GM23338 (cell line): ENCODE measurements around the gene KRT83. TPM values are rescaled to one million over a fixed set of nuclear protein-coding genes. Genes with fewer than 3 reads are reported as not detected.

ENCODE experiments used
- ATAC-seq: fragments of 200-7000 bp; cut with Tn5 transposase; 3 replicates; pipeline ENCODE4 v1.9.1; 2020
- DNase-seq: peaks from one replicate; pipeline ENCODE4 v3.0.0-alpha.2; 2015; ENCODE audit warnings: low spot score
- H2AFZ ChIP-seq: fragments of 200-600 bp; sonication (generic); 2 replicates; pipeline ENCODE4 v1.8.0; 2016; ENCODE audit warnings: antibody characterized with exemption, mild to moderate bottlenecking, moderate library complexity
- H3F3A ChIP-seq: fragments of 200-600 bp; sonication (generic); replicated peaks from 2 replicates; pipeline ENCODE4 v1.8.0; 2017; ENCODE audit warnings: antibody characterized with exemption, mixed run types, low read depth
- H3K27ac ChIP-seq: fragments of 200-600 bp; sonication (generic); 2 replicates; pipeline ENCODE4 v1.6.1; 2016; ENCODE audit warnings: low read depth
- H3K27me3 ChIP-seq: fragments of 200-600 bp; sonication (generic); 2 replicates; pipeline ENCODE4 v1.8.0; 2016; ENCODE audit warnings: mild to moderate bottlenecking, mixed run types, moderate library complexity; ENCODE audit not compliant: insufficient read depth
- H3K36me3 ChIP-seq: fragments of 200-600 bp; sonication (generic); 2 replicates; pipeline ENCODE4 v1.8.0; 2016; ENCODE audit warnings: mild to moderate bottlenecking; ENCODE audit not compliant: insufficient read depth
- H3K4me1 ChIP-seq: fragments of 200-600 bp; sonication (generic); 2 replicates; pipeline ENCODE4 v1.8.0; 2016; ENCODE audit warnings: mild to moderate bottlenecking, moderate library complexity; ENCODE audit not compliant: insufficient read depth
- H3K4me2 ChIP-seq: fragments of 200-600 bp; sonication (generic); 2 replicates; pipeline ENCODE4 v1.7.1; 2017; ENCODE audit warnings: mixed run types
- H3K4me3 ChIP-seq: fragments of 200-600 bp; sonication (generic); 2 replicates; pipeline ENCODE4 v1.6.1; 2016; ENCODE audit warnings: mixed run types
- H3K79me2 ChIP-seq: fragments of 200-600 bp; sonication (generic); replicated peaks from 2 replicates; pipeline ENCODE4 v1.8.0; 2017; ENCODE audit warnings: mild to moderate bottlenecking; ENCODE audit not compliant: insufficient read depth
- H3K9me2 ChIP-seq: fragments of 200-600 bp; sonication (generic); 2 replicates; pipeline ENCODE4 v1.8.0; 2017; ENCODE audit not compliant: insufficient read depth
- H4K20me1 ChIP-seq: fragments of 200-600 bp; sonication (generic); replicated peaks from 2 replicates; pipeline ENCODE4 v1.8.0; 2017; ENCODE audit warnings: mild to moderate bottlenecking; ENCODE audit not compliant: insufficient read depth
- H3K27ac Mint-ChIP-seq: 2 replicates; pipeline ENCODE4 v1.8.0; 2020; ENCODE audit warnings: inconsistent platforms, mild to moderate bottlenecking, moderate library complexity, mixed read lengths
- H3K27me3 Mint-ChIP-seq: 3 replicates; pipeline ENCODE4 v1.8.0; 2022; ENCODE audit warnings: low read depth, mild to moderate bottlenecking, moderate library complexity, mixed read lengths, inconsistent platforms; ENCODE audit not compliant: insufficient read depth, poor library complexity
- H3K36me3 Mint-ChIP-seq: 3 replicates; pipeline ENCODE4 v1.8.0; 2021; ENCODE audit warnings: low read depth, mild to moderate bottlenecking, inconsistent platforms, moderate library complexity, mixed read lengths
- H3K4me1 Mint-ChIP-seq: 3 replicates; pipeline ENCODE4 v1.8.0; 2020; ENCODE audit warnings: mild to moderate bottlenecking, inconsistent platforms, mixed read lengths
- H3K4me3 Mint-ChIP-seq: 3 replicates; pipeline ENCODE4 v1.8.0; 2021; ENCODE audit warnings: moderate library complexity, mild to moderate bottlenecking, inconsistent platforms, mixed read lengths
- H3K9me3 Mint-ChIP-seq: 3 replicates; pipeline ENCODE4 v1.8.0; 2020; ENCODE audit warnings: moderate library complexity, mild to moderate bottlenecking, inconsistent platforms, mixed read lengths
- CREB1 ChIP-seq: fragments of 250-450 bp; sonication (Bioruptor Pico); IDR thresholded peaks from 2 replicates; pipeline ENCODE4 v1.5.0; 2020; ENCODE audit warnings: low read depth, mild to moderate bottlenecking, moderate library complexity
- CTCF ChIP-seq, 2 experiments: fragments of 200-600 bp in 1 of 2; sonication (generic) in 1 of 2; conservative IDR thresholded peaks; 2 replicates each; pipeline versions ENCODE4 v1.5.1 to v1.6.1; 2016 to 2017; ENCODE audit warnings: antibody characterized with exemption in 2 of 2, low read depth in 2 of 2, mild to moderate bottlenecking in 2 of 2, moderate library complexity in 1 of 2
- ETS1 ChIP-seq: IDR thresholded peaks from 2 replicates; pipeline ENCODE4 v1.6.1; 2016; ENCODE audit warnings: antibody characterized with exemption
- EZH2 ChIP-seq: fragments of 200-600 bp; sonication (generic); IDR thresholded peaks from one replicate; pipeline ENCODE4 v1.8.0; 2017; ENCODE audit warnings: antibody characterized with exemption, mild to moderate bottlenecking, low read depth; ENCODE audit not compliant: unreplicated experiment
- EZH2phosphoT487 ChIP-seq: fragments of 200-600 bp; sonication (generic); IDR thresholded peaks from one replicate; pipeline ENCODE4 v1.8.1; 2018; ENCODE audit warnings: antibody characterized with exemption; ENCODE audit not compliant: unreplicated experiment
- JUNB ChIP-seq: IDR thresholded peaks from one replicate; pipeline ENCODE4 v1.6.1; 2016; ENCODE audit warnings: antibody characterized with exemption; ENCODE audit not compliant: unreplicated experiment
- NANOG ChIP-seq: IDR thresholded peaks from 2 replicates; pipeline ENCODE4 v1.6.1; 2016; ENCODE audit warnings: antibody characterized with exemption, borderline replicate concordance
- POLR2AphosphoS5 ChIP-seq: IDR thresholded peaks from 2 replicates; pipeline ENCODE4 v1.6.1; 2016; ENCODE audit warnings: antibody characterized with exemption, low read depth
- REST ChIP-seq: IDR thresholded peaks from one replicate; pipeline ENCODE4 v1.6.1; 2018; ENCODE audit warnings: antibody characterized with exemption; ENCODE audit not compliant: unreplicated experiment
- STAT1 ChIP-seq: IDR thresholded peaks from one replicate; pipeline ENCODE4 v1.6.1; 2016; ENCODE audit warnings: antibody characterized with exemption; ENCODE audit not compliant: unreplicated experiment
- ZNF114 ChIP-seq: fragments of 250-450 bp; sonication (Bioruptor Pico); IDR thresholded peaks from 2 replicates; pipeline ENCODE4 v1.5.0; 2020; ENCODE audit warnings: mild to moderate bottlenecking, moderate library complexity
- ZNF331 ChIP-seq: fragments of 250-450 bp; sonication (Bioruptor Pico); IDR thresholded peaks from 2 replicates; pipeline ENCODE4 v1.5.0; 2020; ENCODE audit warnings: low read depth, mild to moderate bottlenecking, moderate library complexity
- polyA plus RNA-seq: library from polyadenylated mRNA; unstranded; fragments of >200 nt; fragmentation: Nextera tagmentation; extraction: Ambion mirVana; gene quantifications from 2 replicates; pipeline ENCODE4 v1.2.1, GENCODE V29; 2016
- total RNA-seq: library from RNA; depleted of rRNA; stranded (reverse); fragments of >200 nt; shearing (Covaris generic); gene quantifications from 2 replicates; pipeline ENCODE4 v1.2.3, GENCODE V29; 2014
- TF ChIP-seq, protein P1 (sequence below): fragments of 250-450 bp; sonication (Bioruptor Pico); IDR thresholded peaks from 2 replicates; pipeline ENCODE4 v1.5.0; 2020; ENCODE audit warnings: mild to moderate bottlenecking, moderate library complexity

KRT83 gene
- total and polyA plus RNA-seq, 2 experiments from 2014 or later, result not detected

DNA sequence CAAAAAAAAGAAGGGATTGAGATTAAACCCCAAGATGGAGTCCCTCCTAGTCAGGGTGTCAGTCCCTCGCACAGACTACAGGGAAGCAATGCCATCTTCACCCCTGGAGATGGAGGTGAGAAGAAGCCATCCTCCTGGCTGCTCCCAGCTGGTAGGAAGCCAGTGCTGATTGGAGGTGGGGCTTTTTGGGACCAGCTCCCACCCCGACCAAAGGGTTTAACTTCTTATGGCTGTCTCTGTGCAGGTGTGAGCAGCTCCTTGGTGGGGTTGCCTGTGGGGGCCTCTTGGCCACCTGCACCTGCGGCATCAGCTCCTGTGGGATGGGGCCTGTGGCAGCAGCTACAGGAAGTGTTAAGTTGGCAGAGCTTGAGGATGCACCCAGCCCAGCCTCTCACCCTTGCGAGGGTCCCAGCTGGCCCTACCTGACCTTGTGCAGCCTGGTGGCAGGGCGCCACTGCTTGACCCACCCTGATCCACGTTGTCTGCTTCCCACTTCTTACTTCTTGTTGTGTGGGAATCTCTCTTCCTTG is 50.6 kb downstream of the KRT83 start:
- Mint-ChIP-seq H3K27me3 (peaks cover 2% of the 10 kb centered on the region), H3K27ac (no peak overlapping the region), H3K36me3 (no peaks in the 10 kb centered on the region), H3K9me3 (no peaks in the 10 kb centered on the region), H3K4me1 (no peaks in the 10 kb centered on the region), H3K4me3 (no peak overlapping the region)
- no peak overlapping the region for H3K27ac ChIP-seq
- H3K36me3 ChIP-seq, result no peaks in the 10 kb centered on the region
- H4K20me1 ChIP-seq, result no peaks in the 10 kb centered on the region
- no peaks in the 10 kb centered on the region for H3F3A ChIP-seq
- H3K27me3 ChIP-seq, result no peaks in the 10 kb centered on the region
- H3K4me1 ChIP-seq, result no peaks in the 10 kb centered on the region
- no peak for TF ChIP-seq ETS1
- no peak for TF ChIP-seq ZNF331 (CRISPR knock-in tag)
- TF ChIP-seq REST, result no peak
- TF ChIP-seq EZH2, result no peak
- TF ChIP-seq POLR2AphosphoS5, result no peak
- TF ChIP-seq EZH2phosphoT487, result no peak
- TF ChIP-seq, protein P1, sequence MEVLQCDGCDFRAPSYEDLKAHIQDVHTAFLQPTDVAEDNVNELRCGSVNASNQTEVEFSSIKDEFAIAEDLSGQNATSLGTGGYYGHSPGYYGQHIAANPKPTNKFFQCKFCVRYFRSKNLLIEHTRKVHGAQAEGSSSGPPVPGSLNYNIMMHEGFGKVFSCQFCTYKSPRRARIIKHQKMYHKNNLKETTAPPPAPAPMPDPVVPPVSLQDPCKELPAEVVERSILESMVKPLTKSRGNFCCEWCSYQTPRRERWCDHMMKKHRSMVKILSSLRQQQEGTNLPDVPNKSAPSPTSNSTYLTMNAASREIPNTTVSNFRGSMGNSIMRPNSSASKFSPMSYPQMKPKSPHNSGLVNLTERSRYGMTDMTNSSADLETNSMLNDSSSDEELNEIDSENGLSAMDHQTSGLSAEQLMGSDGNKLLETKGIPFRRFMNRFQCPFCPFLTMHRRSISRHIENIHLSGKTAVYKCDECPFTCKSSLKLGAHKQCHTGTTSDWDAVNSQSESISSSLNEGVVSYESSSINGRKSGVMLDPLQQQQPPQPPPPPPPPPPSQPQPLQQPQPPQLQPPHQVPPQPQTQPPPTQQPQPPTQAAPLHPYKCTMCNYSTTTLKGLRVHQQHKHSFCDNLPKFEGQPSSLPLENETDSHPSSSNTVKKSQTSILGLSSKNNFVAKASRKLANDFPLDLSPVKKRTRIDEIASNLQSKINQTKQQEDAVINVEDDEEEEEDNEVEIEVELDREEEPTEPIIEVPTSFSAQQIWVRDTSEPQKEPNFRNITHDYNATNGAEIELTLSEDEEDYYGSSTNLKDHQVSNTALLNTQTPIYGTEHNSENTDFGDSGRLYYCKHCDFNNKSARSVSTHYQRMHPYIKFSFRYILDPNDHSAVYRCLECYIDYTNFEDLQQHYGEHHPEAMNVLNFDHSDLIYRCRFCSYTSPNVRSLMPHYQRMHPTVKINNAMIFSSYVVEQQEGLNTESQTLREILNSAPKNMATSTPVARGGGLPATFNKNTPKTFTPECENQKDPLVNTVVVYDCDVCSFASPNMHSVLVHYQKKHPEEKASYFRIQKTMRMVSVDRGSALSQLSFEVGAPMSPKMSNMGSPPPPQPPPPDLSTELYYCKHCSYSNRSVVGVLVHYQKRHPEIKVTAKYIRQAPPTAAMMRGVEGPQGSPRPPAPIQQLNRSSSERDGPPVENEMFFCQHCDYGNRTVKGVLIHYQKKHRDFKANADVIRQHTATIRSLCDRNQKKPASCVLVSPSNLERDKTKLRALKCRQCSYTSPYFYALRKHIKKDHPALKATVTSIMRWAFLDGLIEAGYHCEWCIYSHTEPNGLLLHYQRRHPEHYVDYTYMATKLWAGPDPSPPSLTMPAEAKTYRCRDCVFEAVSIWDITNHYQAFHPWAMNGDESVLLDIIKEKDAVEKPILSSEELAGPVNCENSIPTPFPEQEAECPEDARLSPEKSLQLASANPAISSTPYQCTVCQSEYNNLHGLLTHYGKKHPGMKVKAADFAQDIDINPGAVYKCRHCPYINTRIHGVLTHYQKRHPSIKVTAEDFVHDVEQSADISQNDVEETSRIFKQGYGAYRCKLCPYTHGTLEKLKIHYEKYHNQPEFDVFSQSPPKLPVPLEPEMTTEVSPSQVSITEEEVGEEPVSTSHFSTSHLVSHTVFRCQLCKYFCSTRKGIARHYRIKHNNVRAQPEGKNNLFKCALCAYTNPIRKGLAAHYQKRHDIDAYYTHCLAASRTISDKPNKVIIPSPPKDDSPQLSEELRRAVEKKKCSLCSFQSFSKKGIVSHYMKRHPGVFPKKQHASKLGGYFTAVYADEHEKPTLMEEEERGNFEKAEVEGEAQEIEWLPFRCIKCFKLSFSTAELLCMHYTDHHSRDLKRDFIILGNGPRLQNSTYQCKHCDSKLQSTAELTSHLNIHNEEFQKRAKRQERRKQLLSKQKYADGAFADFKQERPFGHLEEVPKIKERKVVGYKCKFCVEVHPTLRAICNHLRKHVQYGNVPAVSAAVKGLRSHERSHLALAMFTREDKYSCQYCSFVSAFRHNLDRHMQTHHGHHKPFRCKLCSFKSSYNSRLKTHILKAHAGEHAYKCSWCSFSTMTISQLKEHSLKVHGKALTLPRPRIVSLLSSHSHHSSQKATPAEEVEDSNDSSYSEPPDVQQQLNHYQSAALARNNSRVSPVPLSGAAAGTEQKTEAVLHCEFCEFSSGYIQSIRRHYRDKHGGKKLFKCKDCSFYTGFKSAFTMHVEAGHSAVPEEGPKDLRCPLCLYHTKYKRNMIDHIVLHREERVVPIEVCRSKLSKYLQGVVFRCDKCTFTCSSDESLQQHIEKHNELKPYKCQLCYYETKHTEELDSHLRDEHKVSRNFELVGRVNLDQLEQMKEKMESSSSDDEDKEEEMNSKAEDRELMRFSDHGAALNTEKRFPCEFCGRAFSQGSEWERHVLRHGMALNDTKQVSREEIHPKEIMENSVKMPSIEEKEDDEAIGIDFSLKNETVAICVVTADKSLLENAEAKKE (CRISPR knock-in tag), result no peak
- TF ChIP-seq CTCF (conservative IDR thresholded peaks at IDR 0.05; ENCODE audit: low read depth in 2 of 2), result no peak
- TF ChIP-seq ZNF114 (CRISPR knock-in tag), result no peak
- TF ChIP-seq CREB1 (CRISPR knock-in tag), result no peak
- no peak for TF ChIP-seq NANOG
- no peak for TF ChIP-seq JUNB
- no peak for TF ChIP-seq STAT1
- H2AFZ ChIP-seq, result no peak overlapping the region
- H3K79me2 ChIP-seq, result no peaks in the 10 kb centered on the region
- no peak overlapping the region for H3K4me3 ChIP-seq
- no peak for DNase-seq
- H3K4me2 ChIP-seq, result no peak overlapping the region
- no peak for ATAC-seq
- peaks cover 9% of the 10 kb centered on the region; the same call in 1 of the 2 replicates for H3K9me2 ChIP-seq
